T-helper 1 cell (primary cell): ENCODE data around the gene SLC25A53.
"Not testable (repeated sequence)": the region's sequence is repeated elsewhere in the genome, so short reads cannot be mapped to it uniquely, and the experiment has no call there.

Source experiments
- DNase-seq, 5 donors: peaks; one replicate each; pipeline ENCODE4 v3.0.0-alpha.2; 2012 to 2020

SLC25A53 gene

DNA sequence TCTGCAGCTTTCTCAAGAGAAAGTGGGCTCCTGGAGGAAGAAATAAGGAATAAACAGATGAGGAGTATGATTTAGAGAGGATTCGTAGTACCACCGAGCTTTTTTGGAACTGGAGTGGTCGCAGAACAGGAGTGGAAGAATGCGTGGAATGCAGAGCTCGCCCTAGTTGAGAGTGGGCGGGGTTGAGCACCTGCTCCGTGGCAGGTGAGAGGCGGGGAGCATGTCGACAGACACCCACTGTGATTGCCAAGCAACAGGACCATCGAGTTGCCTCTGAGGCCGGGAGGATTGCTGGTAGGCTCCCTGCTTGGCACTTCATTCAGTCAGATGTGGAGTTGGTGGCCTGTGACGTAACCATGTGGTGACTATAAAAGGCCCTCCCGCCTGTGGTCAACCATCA is 101.9 kb downstream of the SLC25A53 start:
- DNase-seq, result not testable (repeated sequence)
